GM19395 (cell line): Measurements from ENCODE around the gene PIGP.
"Not testable (repeated sequence)": the region's sequence is repeated elsewhere in the genome, so short reads cannot be mapped to it uniquely, and the experiment has no call there.

ENCODE experiments used
- ATAC-seq: cut with Tn5 transposase; IDR thresholded peaks from one replicate; pipeline ENCODE4 v1.9.1; 2021; ENCODE audit warnings: mild to moderate bottlenecking, moderate library complexity; ENCODE audit not compliant: unreplicated experiment

The PIGP gene

DNA sequence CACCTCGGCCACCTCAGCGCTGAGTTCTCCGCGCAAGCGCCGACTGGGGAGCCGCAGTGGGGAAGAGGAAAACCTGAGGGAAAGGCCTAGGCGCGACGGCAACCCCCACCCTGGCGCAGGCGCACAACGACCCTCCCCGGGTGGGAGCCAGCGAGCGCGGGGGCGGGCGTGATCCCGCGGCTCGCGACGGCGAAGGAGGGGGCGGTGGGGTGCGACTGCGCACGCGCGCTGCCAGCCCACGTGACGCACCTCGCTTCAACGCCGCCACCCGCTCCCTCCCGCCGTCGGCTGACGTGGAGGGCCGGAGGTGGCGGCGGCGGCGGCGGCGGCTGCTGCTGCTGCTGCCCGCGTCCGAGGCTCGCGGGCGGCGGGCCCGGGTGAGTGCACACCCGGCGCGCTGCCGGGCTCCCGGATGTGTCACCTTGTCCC, at the start of gene PIGP, which contains the start of gene TTC3:
Gene PIGP (minus strand): TSS at position 84 of the 429 bp plus-strand sequence. CDS start 556 bp downstream, outside the sequence.
Gene TTC3 (plus strand): TSS at position 267 of the 429 bp plus-strand sequence. CDS start 14,004 bp downstream, outside the sequence.
- ATAC-seq: peak; percentile 69

GRCh38 chr21:37119421-37120218, 46.7 kb upstream of the PIGP start:
- ATAC-seq: no peak

DNA sequence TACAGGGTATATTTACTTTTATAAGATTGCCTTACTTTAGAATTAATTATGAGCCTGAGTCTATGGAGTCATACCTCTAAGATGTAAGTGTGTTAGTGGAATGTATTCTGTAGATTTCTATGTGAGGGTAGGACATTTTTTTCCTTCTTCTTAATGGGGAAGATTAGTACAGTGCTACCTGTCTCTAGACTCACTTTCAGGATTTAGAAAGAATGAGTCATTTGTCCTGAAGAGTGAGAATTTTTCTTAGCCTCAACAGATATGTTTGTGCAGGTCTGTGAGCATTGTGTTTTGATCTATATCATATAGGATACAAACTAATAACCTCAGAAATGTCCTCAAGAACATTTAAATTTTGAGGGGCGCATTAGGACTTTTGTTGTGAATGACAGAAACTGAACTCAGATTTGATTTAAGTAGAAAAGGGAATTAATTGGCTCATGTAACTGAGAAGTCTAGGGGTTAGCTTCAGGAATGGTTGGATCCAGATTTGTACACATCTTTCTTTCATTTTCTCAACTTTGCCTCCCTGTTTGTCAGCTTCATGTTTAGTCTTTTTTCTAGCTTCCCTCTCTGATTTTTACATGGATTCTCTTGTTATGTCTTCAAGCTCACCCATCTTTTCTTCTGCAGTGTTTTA, 45.4 kb upstream of the PIGP start:
- no peak for ATAC-seq

DNA sequence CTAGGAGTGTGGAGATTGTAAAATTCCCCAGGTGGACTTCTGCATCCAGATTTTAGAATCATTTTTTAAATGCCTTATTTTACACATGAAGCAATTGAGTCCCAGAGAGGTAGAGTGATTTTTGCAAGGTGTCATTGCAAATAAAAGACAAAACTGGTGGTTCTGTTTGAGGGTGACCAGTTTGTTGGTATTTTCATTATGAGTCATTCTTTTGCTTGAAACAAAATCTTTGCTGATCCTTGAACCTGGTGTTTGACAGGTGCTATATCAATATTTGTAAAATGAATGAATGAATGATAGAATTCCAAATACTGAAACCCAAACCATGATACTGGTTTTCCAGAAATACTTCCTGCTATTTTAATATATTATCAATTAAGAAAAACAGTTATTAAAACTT, 44.3 kb upstream of the PIGP start:
- no peak for ATAC-seq

DNA sequence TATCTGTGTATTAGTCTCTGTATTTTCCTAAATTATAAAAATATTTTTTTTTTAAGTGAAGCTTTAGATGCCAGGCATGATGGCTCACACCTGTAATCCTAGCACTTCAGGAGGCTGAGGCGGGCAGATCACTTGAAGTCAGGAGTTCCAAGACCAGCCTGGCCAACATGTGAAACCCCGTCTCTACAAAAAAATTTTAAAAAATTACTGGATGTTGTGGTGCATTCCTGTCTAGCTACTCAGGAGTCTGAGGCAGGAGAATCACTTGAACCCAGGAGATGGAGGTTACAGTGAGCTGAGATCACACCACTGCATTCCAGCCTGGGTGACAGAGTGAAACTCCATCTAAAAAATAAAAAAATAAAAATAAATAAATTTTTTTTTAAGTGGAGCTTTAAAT, 43.6 kb upstream of the PIGP start:
- ATAC-seq: not testable (repeated sequence)

DNA sequence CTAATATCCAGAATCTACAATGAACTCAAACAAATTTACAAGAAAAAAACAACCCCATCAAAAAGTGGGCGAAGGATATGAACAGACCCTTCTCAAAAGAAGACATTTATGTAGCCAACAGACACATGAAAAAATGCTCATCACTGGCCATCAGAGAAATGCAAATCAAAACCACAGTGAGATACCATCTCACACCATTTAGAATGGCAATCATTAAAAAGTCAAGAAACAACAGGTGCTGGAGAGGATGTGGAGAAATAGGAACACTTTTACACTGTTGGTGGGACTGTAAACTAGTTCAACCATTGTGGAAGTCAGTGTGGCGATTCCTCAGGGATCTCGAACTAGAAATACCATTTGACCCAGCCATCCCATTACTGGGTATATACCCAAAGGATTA, 41.4 kb upstream of the PIGP start:
- ATAC-seq: not testable (repeated sequence)

DNA sequence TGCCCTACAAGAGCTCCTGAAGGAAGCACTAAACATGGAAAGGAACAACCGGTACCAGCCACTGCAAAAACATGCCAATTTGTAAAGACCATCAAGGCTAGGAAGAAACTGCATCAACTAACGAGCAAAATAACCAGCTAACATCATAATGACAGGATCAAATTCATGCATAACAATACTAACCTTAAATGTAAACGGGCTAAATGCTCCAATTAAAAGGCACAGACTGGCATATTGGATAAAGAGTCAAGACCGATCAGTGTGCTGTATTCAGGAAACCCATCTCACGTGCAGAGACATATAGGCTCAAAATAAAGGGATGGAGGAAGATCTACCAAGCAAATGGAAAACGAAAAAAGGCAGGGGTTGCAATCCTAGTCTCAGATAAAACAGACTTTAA, 38.2 kb upstream of the PIGP start:
- not testable (repeated sequence) for ATAC-seq

DNA sequence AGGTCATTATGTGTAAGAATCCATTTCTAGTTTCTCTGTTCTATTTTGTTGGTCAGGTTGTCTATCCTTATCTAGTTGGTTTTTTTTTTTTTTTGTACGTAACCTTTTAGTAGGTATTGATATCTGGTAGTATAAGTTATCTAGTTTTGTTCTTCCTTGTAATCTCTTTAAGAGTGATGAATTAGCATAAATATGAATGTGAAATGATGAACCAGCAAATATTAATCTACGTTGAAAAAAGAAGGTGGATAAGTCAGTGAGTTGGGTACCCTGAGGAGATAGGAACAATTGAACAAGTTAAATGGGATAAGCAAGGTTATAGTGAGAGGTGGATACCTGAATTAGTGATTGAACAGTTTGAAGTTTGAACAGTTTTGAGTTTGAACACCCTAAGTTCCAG, 34.1 kb upstream of the PIGP start:
- ATAC-seq: no peak

DNA sequence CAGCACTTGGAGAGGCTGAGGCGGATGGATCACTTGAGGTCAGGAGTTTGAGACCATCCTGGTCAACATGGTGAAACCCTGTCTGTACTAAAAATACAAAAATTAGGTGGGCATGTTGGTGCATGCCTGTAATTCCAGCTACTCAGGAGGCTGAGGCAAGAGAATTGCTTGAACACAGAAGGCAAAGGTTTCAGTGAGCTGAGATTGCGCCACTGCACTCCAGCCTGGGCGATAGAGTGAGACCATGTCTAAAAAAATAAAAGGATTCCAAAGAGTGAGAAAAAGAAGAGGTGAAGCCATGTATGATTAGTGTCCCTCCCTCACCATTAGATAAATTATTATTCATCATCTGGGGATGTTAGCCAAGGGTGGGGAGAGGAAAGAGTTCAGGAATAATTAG, 29.9 kb upstream of the PIGP start:
- not testable (repeated sequence) for ATAC-seq

DNA sequence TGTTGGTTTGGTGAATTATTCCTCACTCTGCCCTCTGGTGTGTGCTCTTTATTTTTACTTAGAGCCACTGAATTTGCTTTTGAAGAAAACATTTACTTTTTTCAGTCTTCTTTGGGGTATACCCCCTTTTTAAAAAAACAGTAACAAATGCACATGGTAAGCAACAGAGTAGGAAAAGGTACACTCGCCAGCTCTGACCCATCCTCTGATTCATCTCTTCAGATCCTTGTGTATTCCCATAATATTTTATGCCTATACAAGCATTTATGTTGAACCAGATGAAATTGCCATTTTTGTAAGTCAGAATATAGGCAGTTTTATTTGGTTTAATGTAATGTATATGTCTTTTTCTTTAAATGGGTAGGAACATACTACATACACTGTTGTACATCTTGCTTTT, 28.5 kb upstream of the PIGP start:
- no peak for ATAC-seq

DNA sequence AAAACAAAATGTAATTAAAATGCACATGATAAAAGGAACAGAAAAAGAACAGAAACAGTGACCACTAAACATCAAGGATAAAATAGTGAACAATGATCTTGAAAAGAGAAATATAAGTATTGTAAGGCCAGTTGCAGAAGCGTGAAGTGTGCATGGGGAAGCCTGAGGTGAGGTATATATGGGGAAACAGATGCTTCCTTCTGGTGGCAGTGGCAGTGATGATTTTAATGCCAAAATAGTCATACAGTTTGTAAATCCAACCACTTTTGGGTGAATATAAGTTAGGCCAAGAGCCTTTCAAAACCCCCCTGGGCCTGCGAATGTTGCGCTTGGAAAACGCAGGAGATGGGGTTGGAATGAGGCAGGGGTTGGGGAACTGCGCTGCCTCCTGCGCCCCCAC, 27.4 kb upstream of the PIGP start:
- no peak for ATAC-seq

- no peak for ATAC-seq
These were observed 25.9 kb upstream of the PIGP start for GRCh38 chr21:37098751-37099150.

- ATAC-seq: no peak
These were observed 22.9 kb upstream of the PIGP start for GRCh38 chr21:37095821-37096220.

DNA sequence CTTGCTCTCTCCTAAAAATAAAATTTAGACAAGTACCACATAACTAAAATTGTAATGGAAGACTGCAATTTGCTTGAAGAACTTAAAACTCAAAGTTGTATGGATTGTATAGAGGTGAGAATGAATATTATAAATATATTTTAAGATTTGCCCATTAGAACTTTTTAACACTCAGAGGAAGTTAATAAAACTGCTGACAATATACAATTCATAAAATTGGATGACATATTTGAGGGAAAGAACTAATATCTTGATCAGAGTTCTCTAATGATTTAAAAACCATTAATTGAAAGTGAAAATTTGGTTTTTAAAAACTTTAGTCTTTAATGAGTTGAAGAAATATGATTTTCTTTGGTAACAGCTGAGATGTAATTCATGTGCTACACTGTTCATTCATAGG, 21.1 kb upstream of the PIGP start:
- ATAC-seq: no peak

DNA sequence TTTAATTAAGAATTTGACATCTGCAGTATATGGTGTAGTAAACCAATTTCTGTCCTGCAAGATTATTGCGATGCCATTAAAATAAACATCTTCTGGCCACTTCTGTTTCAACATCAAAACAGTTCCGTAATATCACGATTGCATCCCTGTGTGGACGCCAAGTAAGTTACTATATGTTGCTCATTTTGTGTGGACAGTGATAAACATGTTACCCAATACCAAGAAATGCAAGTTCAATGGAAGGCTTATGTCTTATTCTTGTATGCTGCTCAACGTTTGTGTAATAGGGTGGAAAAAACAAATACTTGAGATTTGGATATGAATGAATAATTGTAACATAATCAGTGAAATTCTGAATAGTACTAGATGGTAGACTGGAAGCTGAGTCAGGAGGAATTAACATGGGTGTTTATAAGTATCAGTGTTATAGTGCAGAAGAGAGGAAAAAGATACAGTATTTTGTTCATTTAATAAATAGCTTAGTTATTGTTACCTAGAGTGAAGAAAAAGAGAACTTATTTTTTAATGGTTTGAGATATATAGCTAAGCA, 15.4 kb upstream of the PIGP start:
- ATAC-seq: no peak

GRCh38 chr21:37087188-37087587, 14.3 kb upstream of the PIGP start:
- ATAC-seq: no peak

DNA sequence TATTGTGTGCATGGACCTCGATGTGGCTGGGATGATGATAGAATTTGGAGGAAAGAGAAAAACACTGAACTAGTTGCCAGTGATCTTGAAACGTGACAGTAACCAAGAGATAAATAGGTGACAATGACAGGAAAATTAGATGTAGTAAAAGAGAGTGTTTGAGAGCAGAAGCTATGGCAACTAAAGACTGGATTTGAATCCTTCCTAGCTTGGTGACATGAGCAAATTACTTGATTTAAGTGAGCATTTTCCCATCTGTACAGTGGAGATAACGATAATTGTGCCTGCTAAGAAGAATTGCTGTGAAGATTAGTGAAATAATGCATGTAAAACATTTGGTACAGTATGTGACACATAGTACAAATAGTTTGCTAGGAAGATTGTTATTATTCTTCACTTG, 12.9 kb upstream of the PIGP start:
- no peak for ATAC-seq

DNA sequence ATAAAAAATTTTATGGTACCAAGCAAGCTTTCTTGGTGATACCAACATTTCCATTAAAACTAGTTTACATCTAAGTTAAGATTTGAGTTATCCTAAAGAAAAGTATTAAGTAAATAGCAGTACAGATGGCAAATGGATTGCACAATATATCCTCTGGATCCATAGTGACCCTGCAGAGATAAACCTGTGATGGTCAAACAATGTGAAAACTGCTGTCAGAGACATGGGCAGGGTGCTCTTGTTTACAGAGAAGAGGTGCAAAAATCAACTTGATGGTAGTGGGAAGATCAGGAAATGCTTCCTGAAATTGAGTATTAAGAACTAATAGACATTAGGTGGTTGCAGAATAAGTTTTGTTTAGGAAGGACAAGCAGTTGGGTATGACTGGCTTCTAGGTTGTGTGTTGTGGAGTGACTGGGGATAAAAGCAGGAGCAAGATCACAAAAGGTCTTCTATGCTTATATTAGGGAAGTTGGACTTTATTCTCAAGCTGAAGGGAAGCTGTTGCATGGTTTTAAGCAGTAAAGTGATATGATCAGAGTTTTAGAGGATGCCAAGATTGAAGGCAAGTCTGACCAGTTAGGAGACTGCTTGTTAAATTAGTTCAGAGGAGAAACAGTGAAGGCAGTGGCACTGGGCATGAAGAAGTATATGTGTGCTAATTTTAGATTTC, 10.1 kb upstream of the PIGP start:
- ATAC-seq: no peak

DNA sequence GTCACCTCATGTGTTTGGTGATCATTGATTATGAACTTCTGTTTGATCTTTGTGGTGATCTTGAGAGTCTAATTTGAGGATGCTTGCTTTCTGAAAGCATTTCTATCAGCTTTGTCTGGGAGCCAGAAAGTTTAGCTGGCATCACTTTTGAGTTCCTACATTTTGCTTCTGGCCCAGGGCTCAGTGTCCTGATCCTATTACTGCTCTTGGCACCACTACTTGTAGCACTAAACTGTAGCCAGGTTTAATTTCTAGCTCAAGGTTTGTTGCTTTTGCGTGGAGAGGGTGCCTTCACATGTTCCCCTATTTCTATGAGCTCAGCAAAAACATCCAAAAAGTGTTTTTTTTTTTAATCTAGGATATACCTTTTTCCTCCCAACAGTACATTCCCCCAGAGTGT, 9.5 kb upstream of the PIGP start:
- no peak for ATAC-seq

- no peak for ATAC-seq
These were observed 6.4 kb upstream of the PIGP start for GRCh38 chr21:37079211-37079824.

- ATAC-seq: no peak
These were observed 4.5 kb upstream of the PIGP start for GRCh38 chr21:37077403-37077802.
